Panc1 (cell line): ENCODE results near the gene VPS36.

Experiments
- SIN3A ChIP-seq: IDR thresholded peaks from 2 replicates; pipeline ENCODE4 v1.6.1; 2012; ENCODE audit warnings: low read depth, mild to moderate bottlenecking, low read length, moderate library complexity, borderline replicate concordance; ENCODE audit not compliant: insufficient read depth
- TF ChIP-seq, protein P1 (sequence below), 2 experiments: IDR thresholded peaks; 2 replicates each; pipeline ENCODE4 v1.6.1; 2011 to 2012; ENCODE audit warnings: low read depth in 2 of 2, control low read depth in 1 of 2, low read length in 1 of 2, mild to moderate bottlenecking in 1 of 2, moderate library complexity in 1 of 2; ENCODE audit not compliant: insufficient read depth in 1 of 2
- TF ChIP-seq, protein P2 (sequence below): fragments of 450-650 bp; IDR thresholded peaks from 2 replicates; pipeline ENCODE4 v1.5.1; 2017; ENCODE audit warnings: mild to moderate bottlenecking

DNA sequence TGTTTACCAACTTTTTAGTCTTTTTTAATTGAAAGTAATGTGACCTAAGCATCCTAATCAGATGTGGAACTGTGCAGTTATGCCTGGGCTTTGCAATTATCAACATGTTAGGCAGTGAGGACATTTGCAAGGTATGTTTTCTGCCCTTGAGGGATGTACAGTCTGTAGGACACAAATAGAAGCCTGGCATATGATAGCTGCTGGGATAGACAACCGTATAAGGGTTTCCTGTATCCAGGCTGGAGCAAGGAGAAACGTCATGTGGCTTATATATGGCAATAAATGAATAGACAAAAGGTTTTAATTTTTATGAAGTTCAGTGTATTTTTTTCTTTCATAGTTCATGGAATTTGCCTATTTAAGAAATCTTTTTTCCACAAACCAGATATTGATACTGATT is 2.0 kb upstream of the VPS36 start:
- TF ChIP-seq, protein P1, sequence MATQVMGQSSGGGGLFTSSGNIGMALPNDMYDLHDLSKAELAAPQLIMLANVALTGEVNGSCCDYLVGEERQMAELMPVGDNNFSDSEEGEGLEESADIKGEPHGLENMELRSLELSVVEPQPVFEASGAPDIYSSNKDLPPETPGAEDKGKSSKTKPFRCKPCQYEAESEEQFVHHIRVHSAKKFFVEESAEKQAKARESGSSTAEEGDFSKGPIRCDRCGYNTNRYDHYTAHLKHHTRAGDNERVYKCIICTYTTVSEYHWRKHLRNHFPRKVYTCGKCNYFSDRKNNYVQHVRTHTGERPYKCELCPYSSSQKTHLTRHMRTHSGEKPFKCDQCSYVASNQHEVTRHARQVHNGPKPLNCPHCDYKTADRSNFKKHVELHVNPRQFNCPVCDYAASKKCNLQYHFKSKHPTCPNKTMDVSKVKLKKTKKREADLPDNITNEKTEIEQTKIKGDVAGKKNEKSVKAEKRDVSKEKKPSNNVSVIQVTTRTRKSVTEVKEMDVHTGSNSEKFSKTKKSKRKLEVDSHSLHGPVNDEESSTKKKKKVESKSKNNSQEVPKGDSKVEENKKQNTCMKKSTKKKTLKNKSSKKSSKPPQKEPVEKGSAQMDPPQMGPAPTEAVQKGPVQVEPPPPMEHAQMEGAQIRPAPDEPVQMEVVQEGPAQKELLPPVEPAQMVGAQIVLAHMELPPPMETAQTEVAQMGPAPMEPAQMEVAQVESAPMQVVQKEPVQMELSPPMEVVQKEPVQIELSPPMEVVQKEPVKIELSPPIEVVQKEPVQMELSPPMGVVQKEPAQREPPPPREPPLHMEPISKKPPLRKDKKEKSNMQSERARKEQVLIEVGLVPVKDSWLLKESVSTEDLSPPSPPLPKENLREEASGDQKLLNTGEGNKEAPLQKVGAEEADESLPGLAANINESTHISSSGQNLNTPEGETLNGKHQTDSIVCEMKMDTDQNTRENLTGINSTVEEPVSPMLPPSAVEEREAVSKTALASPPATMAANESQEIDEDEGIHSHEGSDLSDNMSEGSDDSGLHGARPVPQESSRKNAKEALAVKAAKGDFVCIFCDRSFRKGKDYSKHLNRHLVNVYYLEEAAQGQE (IDR thresholded peaks at IDR 0.05; ENCODE audit: insufficient read depth in 1 of 2, low read depth in 2 of 2, low read length in 1 of 2), result no peak
- TF ChIP-seq, protein P2, sequence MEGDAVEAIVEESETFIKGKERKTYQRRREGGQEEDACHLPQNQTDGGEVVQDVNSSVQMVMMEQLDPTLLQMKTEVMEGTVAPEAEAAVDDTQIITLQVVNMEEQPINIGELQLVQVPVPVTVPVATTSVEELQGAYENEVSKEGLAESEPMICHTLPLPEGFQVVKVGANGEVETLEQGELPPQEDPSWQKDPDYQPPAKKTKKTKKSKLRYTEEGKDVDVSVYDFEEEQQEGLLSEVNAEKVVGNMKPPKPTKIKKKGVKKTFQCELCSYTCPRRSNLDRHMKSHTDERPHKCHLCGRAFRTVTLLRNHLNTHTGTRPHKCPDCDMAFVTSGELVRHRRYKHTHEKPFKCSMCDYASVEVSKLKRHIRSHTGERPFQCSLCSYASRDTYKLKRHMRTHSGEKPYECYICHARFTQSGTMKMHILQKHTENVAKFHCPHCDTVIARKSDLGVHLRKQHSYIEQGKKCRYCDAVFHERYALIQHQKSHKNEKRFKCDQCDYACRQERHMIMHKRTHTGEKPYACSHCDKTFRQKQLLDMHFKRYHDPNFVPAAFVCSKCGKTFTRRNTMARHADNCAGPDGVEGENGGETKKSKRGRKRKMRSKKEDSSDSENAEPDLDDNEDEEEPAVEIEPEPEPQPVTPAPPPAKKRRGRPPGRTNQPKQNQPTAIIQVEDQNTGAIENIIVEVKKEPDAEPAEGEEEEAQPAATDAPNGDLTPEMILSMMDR, result no peak
- no peak for TF ChIP-seq SIN3A
